PC-9 (cell line): Measurements from ENCODE around the gene PCGF6. TPM values are rescaled to one million over a fixed set of nuclear protein-coding genes. Genes with fewer than 3 reads are reported as not detected.

Source experiments
- BruUV-seq: library from RNA; stranded (reverse); fragments of 400-500 nt; replicated peaks from 2 replicates; lab custom pipeline; 2021; lab: Mats Ljungman, UMichigan
- CTCF ChIA-PET: fragments of 300-600 bp; sonication (Branson Sonifier 250); formaldehyde crosslinking; loops from one replicate; lab custom pipeline; 2022; ENCODE audit warnings: antibody characterized with exemption; lab: Charles Lee
- POLR2A ChIA-PET: fragments of 300-600 bp; sonication (Branson Sonifier 250); formaldehyde crosslinking; loops from one replicate; lab custom pipeline; 2022; ENCODE audit warnings: antibody characterized with exemption; ENCODE audit not compliant: unreplicated experiment; lab: Charles Lee
- DNase-seq, 2 experiments: peaks; one replicate each; pipeline versions ENCODE4 v3.0.0 to v3.0.0-alpha.2; 2015 to 2022; ENCODE audit warnings: mixed read lengths in 1 of 2
- H2AFZ ChIP-seq: fragments of 200-600 bp; sonication (generic); 2 replicates; pipeline ENCODE4 v1.8.1; 2017; ENCODE audit warnings: antibody characterized with exemption
- H3F3A ChIP-seq: fragments of 200-600 bp; sonication (generic); 2 replicates; pipeline ENCODE4 v1.8.1; 2017; ENCODE audit warnings: antibody characterized with exemption, mild to moderate bottlenecking, low read depth; ENCODE audit not compliant: insufficient read depth
- H3K27ac ChIP-seq: fragments of 200-600 bp; sonication (generic); 2 replicates; pipeline ENCODE4 v1.6.1; 2016; ENCODE audit warnings: mixed run types
- H3K27me3 ChIP-seq: fragments of 200-600 bp; sonication (generic); 2 replicates; pipeline ENCODE4 v1.6.1; 2016; ENCODE audit warnings: low read depth, mixed run types; ENCODE audit not compliant: insufficient read depth
- H3K36me3 ChIP-seq: fragments of 200-600 bp; sonication (generic); 2 replicates; pipeline ENCODE4 v1.6.1; 2016; ENCODE audit warnings: low read depth, mixed run types
- H3K4me1 ChIP-seq: fragments of 200-600 bp; sonication (generic); replicated peaks from 2 replicates; pipeline ENCODE4 v1.6.1; 2016; ENCODE audit warnings: mixed run types; ENCODE audit not compliant: insufficient read depth
- H3K4me2 ChIP-seq: fragments of 200-600 bp; sonication (generic); 2 replicates; pipeline ENCODE4 v1.6.1; 2017; ENCODE audit warnings: mixed run types
- H3K4me3 ChIP-seq: fragments of 200-600 bp; sonication (generic); 2 replicates; pipeline ENCODE4 v1.6.1; 2016; ENCODE audit warnings: mixed run types
- H3K79me2 ChIP-seq: fragments of 200-600 bp; sonication (generic); 2 replicates; pipeline ENCODE4 v1.6.1; 2017; ENCODE audit warnings: low read depth, mixed run types
- H3K9me2 ChIP-seq: fragments of 200-600 bp; sonication (generic); 2 replicates; pipeline ENCODE4 v1.8.1; 2017; ENCODE audit warnings: mild to moderate bottlenecking; ENCODE audit not compliant: insufficient read depth
- H3K9me3 ChIP-seq: fragments of 200-600 bp; sonication (generic); 2 replicates; pipeline ENCODE4 v1.8.1; 2016; ENCODE audit warnings: low read depth; ENCODE audit not compliant: insufficient read depth
- H4K20me1 ChIP-seq: fragments of 200-600 bp; sonication (generic); 2 replicates; pipeline ENCODE4 v1.8.1; 2017; ENCODE audit not compliant: insufficient read depth
- EZH2 ChIP-seq: fragments of 200-600 bp; sonication (generic); IDR thresholded peaks from 2 replicates; pipeline ENCODE4 v1.8.0; 2017; ENCODE audit warnings: antibody characterized with exemption, low read depth
- intact Hi-C: fragments of 100-400 bp; cut with micrococcal nuclease; formaldehyde crosslinking; loops from one replicate; pipeline ENCODE4 v1.10.0; 2022; ENCODE audit not compliant: unreplicated experiment
- total RNA-seq: library from RNA; stranded (reverse); gene quantifications from 2 replicates; pipeline ENCODE4 v1.2.3, GENCODE V29; 2021
- TF ChIP-seq, protein P1 (sequence below): fragments of 200-600 bp; sonication (generic); conservative IDR thresholded peaks from 2 replicates; pipeline ENCODE4 v1.6.1; 2017; ENCODE audit warnings: mixed run types, antibody characterized with exemption, mild to moderate bottlenecking, moderate library complexity

The PCGF6 gene
- total RNA-seq, 1 experiment from 2014 or later: 4.5 TPM

DNA sequence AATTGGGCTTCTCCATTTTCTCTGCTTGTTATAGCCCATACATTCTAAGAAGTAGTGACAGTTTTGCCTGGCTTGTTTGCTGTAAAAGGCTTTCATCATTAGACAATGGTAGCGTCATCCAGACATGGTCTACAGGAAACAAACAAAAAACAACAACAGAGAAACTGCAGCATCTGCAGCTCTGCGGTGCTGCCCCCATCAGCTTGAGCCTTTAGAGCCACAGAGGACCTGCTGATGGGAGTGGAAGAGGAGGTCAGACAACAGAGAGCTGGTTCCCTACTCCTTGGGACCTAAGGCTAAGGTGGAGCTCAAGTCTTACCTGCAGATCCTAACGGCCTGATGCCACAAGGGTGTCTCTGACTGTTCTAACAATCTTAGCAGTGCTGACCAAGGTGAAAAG lies 70.9 kb downstream of the PCGF6 start:
- peaks cover 18% of the 10 kb centered on the region; the same call in 1 of the 2 replicates for H3F3A ChIP-seq
- no peak overlapping the region for H3K4me2 ChIP-seq
- no peaks in the 10 kb centered on the region for H3K9me2 ChIP-seq
- H3K4me3 ChIP-seq: no peak overlapping the region
- TF ChIP-seq, protein P1, sequence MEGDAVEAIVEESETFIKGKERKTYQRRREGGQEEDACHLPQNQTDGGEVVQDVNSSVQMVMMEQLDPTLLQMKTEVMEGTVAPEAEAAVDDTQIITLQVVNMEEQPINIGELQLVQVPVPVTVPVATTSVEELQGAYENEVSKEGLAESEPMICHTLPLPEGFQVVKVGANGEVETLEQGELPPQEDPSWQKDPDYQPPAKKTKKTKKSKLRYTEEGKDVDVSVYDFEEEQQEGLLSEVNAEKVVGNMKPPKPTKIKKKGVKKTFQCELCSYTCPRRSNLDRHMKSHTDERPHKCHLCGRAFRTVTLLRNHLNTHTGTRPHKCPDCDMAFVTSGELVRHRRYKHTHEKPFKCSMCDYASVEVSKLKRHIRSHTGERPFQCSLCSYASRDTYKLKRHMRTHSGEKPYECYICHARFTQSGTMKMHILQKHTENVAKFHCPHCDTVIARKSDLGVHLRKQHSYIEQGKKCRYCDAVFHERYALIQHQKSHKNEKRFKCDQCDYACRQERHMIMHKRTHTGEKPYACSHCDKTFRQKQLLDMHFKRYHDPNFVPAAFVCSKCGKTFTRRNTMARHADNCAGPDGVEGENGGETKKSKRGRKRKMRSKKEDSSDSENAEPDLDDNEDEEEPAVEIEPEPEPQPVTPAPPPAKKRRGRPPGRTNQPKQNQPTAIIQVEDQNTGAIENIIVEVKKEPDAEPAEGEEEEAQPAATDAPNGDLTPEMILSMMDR: no peak
- no peak for TF ChIP-seq EZH2
- H3K79me2 ChIP-seq: peaks cover 8% of the 10 kb centered on the region; the same call in 1 of the 2 replicates
- H3K27me3 ChIP-seq: no peaks in the 10 kb centered on the region
- ChIA-PET CTCF (interaction anchor here (0.6 kb wide), 2 partner anchors 11 to 97 kb away, joined by 3 to 8 read pairs; no protein-coding TSS in a partner anchor), POLR2A (no interaction called here)
- H3K36me3 ChIP-seq: no peaks in the 10 kb centered on the region
- H2AFZ ChIP-seq: no peak overlapping the region
- BruUV-seq: no TSS peak
- H3K4me1 ChIP-seq: peaks cover 20% of the 10 kb centered on the region
- H4K20me1 ChIP-seq: no peaks in the 10 kb centered on the region
- intact Hi-C loops: no loop called here
- no peaks in the 10 kb centered on the region for H3K9me3 ChIP-seq
- DNase-seq: no peak
- no peak overlapping the region for H3K27ac ChIP-seq

DNA sequence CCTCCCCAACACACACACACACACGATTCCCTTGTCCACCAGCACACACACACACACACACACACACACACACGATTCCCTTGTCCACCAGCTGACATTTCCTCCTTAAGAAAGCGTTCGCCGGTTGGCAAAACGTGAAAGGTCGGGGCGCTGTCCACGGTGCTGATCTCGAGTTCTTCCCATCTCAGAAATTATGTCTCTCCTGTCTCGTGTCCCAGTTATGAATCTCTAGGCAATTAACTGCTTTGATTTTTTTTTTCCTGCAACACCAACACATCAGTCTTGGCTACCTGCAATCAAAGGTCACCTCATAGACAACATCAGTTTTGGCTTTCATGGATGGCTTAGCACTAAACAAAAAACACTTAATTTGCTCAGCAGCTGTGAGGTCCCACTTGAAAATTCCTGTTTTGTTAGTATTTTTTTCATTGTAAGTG lies 72.1 kb downstream of the PCGF6 start:
- DNase-seq: peak in 1 of 2 experiments; percentile 10
- Histone ChIP-seq H3K79me2 (peaks cover 8% of the 10 kb centered on the region; the same call in 1 of the 2 replicates), H3K9me2 (no peaks in the 10 kb centered on the region), H3K4me1 (peaks cover 22% of the 10 kb centered on the region), H3K4me2 (peak overlapping the region; percentile 80), H3K36me3 (no peaks in the 10 kb centered on the region), H3K27ac (no peak overlapping the region), H2AFZ (no peak overlapping the region), H3K9me3 (no peaks in the 10 kb centered on the region), H3K4me3 (peak overlapping the region; percentile 16; the same call in 1 of the 2 replicates), H3K27me3 (no peaks in the 10 kb centered on the region), H4K20me1 (no peaks in the 10 kb centered on the region), H3F3A (peaks cover 14% of the 10 kb centered on the region)
- ChIA-PET CTCF (no interaction called here), POLR2A (interaction anchor here (0.6 kb wide), 1 partner anchor 24 kb away, joined by 18 read pairs; no protein-coding TSS in a partner anchor)
- no TSS peak for BruUV-seq
- TF ChIP-seq, protein P1: no peak
- TF ChIP-seq EZH2: no peak
- intact Hi-C loops: loop anchor here (5.0 kb wide), 1 partner anchor 37 kb away; no protein-coding TSS in a partner anchor

DNA sequence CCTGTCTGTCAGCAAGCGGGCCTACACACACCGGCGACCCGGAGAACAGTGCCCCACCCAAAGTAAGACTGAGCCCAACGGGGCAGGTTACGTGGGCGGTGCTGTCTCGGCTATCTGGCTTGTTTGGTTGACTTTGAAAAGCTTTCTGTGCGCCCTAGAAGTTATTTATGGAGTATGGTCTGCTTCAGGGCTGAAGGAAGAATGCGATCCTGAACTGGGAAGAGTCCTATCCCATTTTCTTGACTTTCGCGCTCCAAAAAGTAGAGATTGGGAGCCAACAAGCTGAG lies 72.5 kb downstream of the PCGF6 start:
- H3K4me2 ChIP-seq: peak overlapping the region; percentile 80
- H3K9me3 ChIP-seq: no peaks in the 10 kb centered on the region
- no TSS peak for BruUV-seq
- H3K4me1 ChIP-seq: peaks cover 26% of the 10 kb centered on the region
- TF ChIP-seq EZH2: no peak
- TF ChIP-seq, protein P1: no peak
- H3K79me2 ChIP-seq: peaks cover 8% of the 10 kb centered on the region; the same call in 1 of the 2 replicates
- H3K9me2 ChIP-seq: no peaks in the 10 kb centered on the region
- intact Hi-C loops: loop anchor here (5.0 kb wide), 1 partner anchor 36 kb away; no protein-coding TSS in a partner anchor
- POLR2A ChIA-PET: interaction anchor here (0.6 kb wide), 1 partner anchor 24 kb away, joined by 18 read pairs; no protein-coding TSS in a partner anchor
- H4K20me1 ChIP-seq: no peaks in the 10 kb centered on the region
- no peaks in the 10 kb centered on the region for H3K36me3 ChIP-seq
- no peak overlapping the region for H2AFZ ChIP-seq
- DNase-seq: no peak
- H3F3A ChIP-seq: peaks cover 18% of the 10 kb centered on the region
- CTCF ChIA-PET: no interaction called here
- no peaks in the 10 kb centered on the region for H3K27me3 ChIP-seq
- H3K4me3 ChIP-seq: peak overlapping the region; percentile 55; the same call in 1 of the 2 replicates
- no peak overlapping the region for H3K27ac ChIP-seq
